Effector memory CD4-positive, alpha-beta T cell (primary cell): ENCODE results near the gene NSD1.

Source experiments
- DNase-seq, 3 donors: peaks; one replicate each; pipeline ENCODE4 v3.0.0-alpha.2; 2020
- H3K27ac ChIP-seq: 2 replicates; pipeline ENCODE4 v1.7.0; 2013; ENCODE audit warnings: mild to moderate bottlenecking, low read length, moderate library complexity; ENCODE audit not compliant: insufficient read depth, poor library complexity, severe bottlenecking
- H3K27me3 ChIP-seq: replicated peaks from 2 replicates; pipeline ENCODE4 v1.7.0; 2013; ENCODE audit warnings: mild to moderate bottlenecking, low read length; ENCODE audit not compliant: insufficient read depth, control insufficient read depth, poor library complexity, severe bottlenecking
- H3K36me3 ChIP-seq: 2 replicates; pipeline ENCODE4 v1.7.0; 2013; ENCODE audit warnings: mild to moderate bottlenecking, low read length, moderate library complexity; ENCODE audit not compliant: control insufficient read depth, insufficient read depth
- H3K4me1 ChIP-seq: 2 replicates; pipeline ENCODE4 v1.7.0; 2013; ENCODE audit warnings: low read length, mild to moderate bottlenecking; ENCODE audit not compliant: control insufficient read depth, insufficient read depth, poor library complexity, severe bottlenecking
- H3K4me3 ChIP-seq: 2 replicates; pipeline ENCODE4 v1.7.0; 2013; ENCODE audit warnings: low read length, low read depth, mild to moderate bottlenecking; ENCODE audit not compliant: insufficient read depth, poor library complexity, severe bottlenecking
- H3K9me3 ChIP-seq: 2 replicates; pipeline ENCODE4 v1.7.0; 2013; ENCODE audit warnings: mild to moderate bottlenecking, low read length, moderate library complexity; ENCODE audit not compliant: control insufficient read depth

Gene NSD1

DNA sequence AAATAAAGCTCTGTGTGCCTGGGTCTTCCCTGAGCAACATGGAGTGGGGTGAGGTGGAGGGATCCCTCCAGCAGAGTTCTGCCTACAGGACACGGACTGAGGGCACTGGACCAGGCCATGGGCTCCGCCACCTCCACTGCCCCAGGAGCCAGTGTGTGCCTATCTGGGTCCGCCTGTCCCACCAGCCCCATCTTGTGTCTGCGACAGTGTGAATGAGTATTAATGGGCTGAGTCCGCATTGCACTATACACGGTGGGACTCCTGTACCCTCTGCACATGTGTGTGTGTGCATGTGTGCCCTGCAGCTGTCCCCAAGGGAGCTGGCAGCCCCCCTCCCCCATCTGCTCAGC lies 35.5 kb upstream of the NSD1 start:
- Histone ChIP-seq H3K27me3 (no peaks in the 10 kb centered on the region), H3K9me3 (no peaks in the 10 kb centered on the region)

GRCh38 chr5:177098470-177099141 lies 35.0 kb upstream of the NSD1 start:
- H3K36me3 ChIP-seq: no peaks in the 10 kb centered on the region
- no peak for DNase-seq
- H3K9me3 ChIP-seq: no peaks in the 10 kb centered on the region
- no peaks in the 10 kb centered on the region for H3K4me1 ChIP-seq
- H3K4me3 ChIP-seq: no peak overlapping the region
- H3K27me3 ChIP-seq: no peaks in the 10 kb centered on the region
- no peak overlapping the region for H3K27ac ChIP-seq

More for the DNA sequence above, 35.5 kb upstream of the NSD1 start:
- H3K27ac ChIP-seq: no peak overlapping the region
- H3K4me3 ChIP-seq: no peak overlapping the region
- no peaks in the 10 kb centered on the region for H3K36me3 ChIP-seq
- no peak for DNase-seq
- no peaks in the 10 kb centered on the region for H3K4me1 ChIP-seq

DNA sequence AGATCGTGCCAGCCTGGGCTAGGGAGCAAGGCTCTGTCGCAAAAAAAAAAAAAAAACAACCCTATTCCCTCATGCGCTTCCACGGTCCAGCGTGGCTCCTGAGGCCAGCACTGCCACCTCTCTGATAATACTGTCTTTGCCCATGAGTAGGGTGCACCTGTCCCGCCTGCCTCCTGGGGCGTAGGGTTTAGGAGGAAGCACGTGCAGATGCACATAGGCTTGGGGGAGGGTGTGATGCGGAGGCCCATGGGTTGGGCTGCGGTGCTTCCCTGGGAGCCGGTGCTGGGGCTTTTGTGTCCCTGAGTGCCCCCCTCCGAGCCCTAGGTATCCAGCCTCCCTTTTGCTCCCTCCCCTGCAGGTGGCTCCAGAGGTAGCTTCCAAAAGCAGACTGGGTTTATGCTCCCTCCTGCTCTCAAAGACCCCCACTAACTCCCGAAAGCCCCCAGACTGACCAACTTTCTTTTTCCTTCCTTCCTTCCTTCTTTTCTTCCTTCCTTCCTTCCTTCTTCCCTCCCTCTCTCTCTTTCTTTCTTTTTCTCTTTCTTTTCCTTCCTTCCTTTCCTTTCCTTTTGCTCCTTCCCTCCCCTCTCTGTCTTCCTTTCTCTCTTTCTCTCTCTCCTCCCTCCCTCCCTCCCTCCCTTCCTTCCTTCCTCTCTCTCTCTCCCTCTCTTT lies 34.0 kb upstream of the NSD1 start:
- Histone ChIP-seq H3K27me3 (no peaks in the 10 kb centered on the region), H3K4me3 (no peak overlapping the region), H3K27ac (no peak overlapping the region), H3K4me1 (no peaks in the 10 kb centered on the region), H3K9me3 (no peaks in the 10 kb centered on the region), H3K36me3 (no peaks in the 10 kb centered on the region)
- no peak for DNase-seq

GRCh38 chr5:177100714-177101121 lies 32.9 kb upstream of the NSD1 start:
- Histone ChIP-seq H3K27ac (no peak overlapping the region), H3K36me3 (no peaks in the 10 kb centered on the region), H3K4me1 (no peaks in the 10 kb centered on the region), H3K4me3 (no peak overlapping the region), H3K9me3 (no peaks in the 10 kb centered on the region), H3K27me3 (no peaks in the 10 kb centered on the region)
- no peak for DNase-seq

DNA sequence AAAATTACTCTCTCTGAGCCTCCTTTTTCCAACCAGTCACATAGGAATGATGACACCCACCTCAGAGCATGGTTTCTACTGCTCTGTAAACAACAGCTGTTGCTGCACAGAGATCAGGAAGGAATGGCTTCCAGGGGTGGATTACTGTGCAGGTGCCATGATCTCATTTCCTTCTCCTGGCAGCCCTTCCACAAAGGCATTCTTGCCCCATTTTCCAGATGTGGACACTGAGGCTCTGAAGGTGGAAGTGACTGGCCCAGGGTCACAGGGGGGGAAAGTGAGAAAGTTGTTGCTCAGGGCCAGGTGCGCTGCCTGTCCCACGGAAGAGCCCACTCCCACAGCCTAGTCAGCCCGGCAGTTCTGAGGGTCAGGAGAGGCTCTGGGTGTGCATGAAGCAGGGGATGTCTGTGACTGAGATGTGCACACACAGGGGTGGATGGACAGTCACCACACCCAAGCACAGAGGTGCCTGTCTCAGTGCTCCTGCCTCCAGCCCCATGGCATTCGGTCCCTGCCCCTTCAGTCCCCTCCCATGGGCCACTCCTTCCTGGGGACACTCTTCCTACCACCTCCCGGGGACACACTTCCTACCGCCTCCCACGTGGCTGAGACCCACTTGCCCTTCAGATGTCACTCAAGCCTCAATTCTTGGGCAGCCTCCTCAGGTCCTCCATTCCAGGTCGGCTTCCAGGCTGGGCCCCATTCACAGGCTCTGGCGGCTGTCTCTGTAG lies 29.9 kb upstream of the NSD1 start:
- Histone ChIP-seq H3K9me3 (no peaks in the 10 kb centered on the region), H3K4me1 (no peaks in the 10 kb centered on the region), H3K36me3 (no peaks in the 10 kb centered on the region), H3K27me3 (no peaks in the 10 kb centered on the region), H3K27ac (no peak overlapping the region), H3K4me3 (no peak overlapping the region)
- no peak for DNase-seq

- Histone ChIP-seq H3K27ac (no peak overlapping the region), H3K4me3 (no peak overlapping the region), H3K27me3 (no peaks in the 10 kb centered on the region), H3K36me3 (no peaks in the 10 kb centered on the region), H3K9me3 (no peaks in the 10 kb centered on the region), H3K4me1 (no peaks in the 10 kb centered on the region)
- no peak for DNase-seq
These were observed 27.7 kb upstream of the NSD1 start for GRCh38 chr5:177105691-177106476.

- Histone ChIP-seq H3K9me3 (no peaks in the 10 kb centered on the region), H3K4me3 (no peak overlapping the region), H3K27me3 (no peaks in the 10 kb centered on the region), H3K4me1 (no peaks in the 10 kb centered on the region), H3K36me3 (no peaks in the 10 kb centered on the region), H3K27ac (no peak overlapping the region)
- DNase-seq: no peak
These were observed 26.4 kb upstream of the NSD1 start for GRCh38 chr5:177107159-177107558.

- H3K4me3 ChIP-seq: no peak overlapping the region
- H3K27ac ChIP-seq: no peak overlapping the region
- no peaks in the 10 kb centered on the region for H3K27me3 ChIP-seq
- no peaks in the 10 kb centered on the region for H3K9me3 ChIP-seq
- peaks cover 6% of the 10 kb centered on the region for H3K4me1 ChIP-seq
- no peak for DNase-seq
- H3K36me3 ChIP-seq: no peaks in the 10 kb centered on the region
These were observed 23.8 kb upstream of the NSD1 start for GRCh38 chr5:177109810-177110209.

- peak; percentile 25 to 39 (median 29) for DNase-seq
- Histone ChIP-seq H3K36me3 (no peaks in the 10 kb centered on the region), H3K4me1 (peaks cover 12% of the 10 kb centered on the region), H3K9me3 (no peaks in the 10 kb centered on the region), H3K27ac (no peak overlapping the region), H3K4me3 (no peak overlapping the region), H3K27me3 (no peaks in the 10 kb centered on the region)
These were observed 21.7 kb upstream of the NSD1 start for GRCh38 chr5:177111720-177112394.
